Measurements from ENCODE around the gene CHSY3. TPM values are rescaled to one million over a fixed set of nuclear protein-coding genes. Genes with fewer than 3 reads are reported as not detected.
"Not testable (repeated sequence)": the region's sequence is repeated elsewhere in the genome, so short reads cannot be mapped to it uniquely, and the experiment has no call there.

The CHSY3 gene
- total and polyA plus RNA-seq, 12 donors: 0.15 to 1.6 (median 1.0) TPM

DNA sequence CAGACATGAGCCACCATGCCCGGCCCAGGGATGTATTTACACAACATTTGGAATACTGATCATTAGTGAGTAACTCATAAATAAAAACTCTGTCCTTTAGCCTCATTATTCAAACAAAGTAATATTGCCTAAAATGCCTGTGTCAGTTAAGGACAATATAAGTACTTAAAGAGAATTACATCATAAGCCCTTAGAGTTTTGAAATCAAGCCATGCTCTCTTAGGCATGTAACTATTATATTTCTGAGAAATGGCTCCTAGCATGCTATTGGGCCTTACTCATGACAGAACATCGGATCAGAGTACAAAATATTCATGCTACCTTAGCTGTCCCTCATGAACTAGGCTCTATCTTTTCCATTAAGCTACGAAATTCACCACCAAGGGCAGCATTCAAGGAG is 309.3 kb downstream of the CHSY3 start:
- WGBS, 2 donors: 80 to 82% methylated on average over 3 of the region's 3 CpGs
- TF ChIP-seq, protein P1, sequence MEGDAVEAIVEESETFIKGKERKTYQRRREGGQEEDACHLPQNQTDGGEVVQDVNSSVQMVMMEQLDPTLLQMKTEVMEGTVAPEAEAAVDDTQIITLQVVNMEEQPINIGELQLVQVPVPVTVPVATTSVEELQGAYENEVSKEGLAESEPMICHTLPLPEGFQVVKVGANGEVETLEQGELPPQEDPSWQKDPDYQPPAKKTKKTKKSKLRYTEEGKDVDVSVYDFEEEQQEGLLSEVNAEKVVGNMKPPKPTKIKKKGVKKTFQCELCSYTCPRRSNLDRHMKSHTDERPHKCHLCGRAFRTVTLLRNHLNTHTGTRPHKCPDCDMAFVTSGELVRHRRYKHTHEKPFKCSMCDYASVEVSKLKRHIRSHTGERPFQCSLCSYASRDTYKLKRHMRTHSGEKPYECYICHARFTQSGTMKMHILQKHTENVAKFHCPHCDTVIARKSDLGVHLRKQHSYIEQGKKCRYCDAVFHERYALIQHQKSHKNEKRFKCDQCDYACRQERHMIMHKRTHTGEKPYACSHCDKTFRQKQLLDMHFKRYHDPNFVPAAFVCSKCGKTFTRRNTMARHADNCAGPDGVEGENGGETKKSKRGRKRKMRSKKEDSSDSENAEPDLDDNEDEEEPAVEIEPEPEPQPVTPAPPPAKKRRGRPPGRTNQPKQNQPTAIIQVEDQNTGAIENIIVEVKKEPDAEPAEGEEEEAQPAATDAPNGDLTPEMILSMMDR (IDR thresholded peaks at IDR 0.05): no peak
- no peak overlapping the region for H3K4me3 ChIP-seq
- DNase-seq (no peak), ATAC-seq (no peak)
- no peaks in the 10 kb centered on the region for H3K9me3 ChIP-seq
- H3K27ac ChIP-seq: no peak overlapping the region
- intact Hi-C loops (cut with DNase I): no loop called here
- no peaks in the 10 kb centered on the region for H3K27me3 ChIP-seq
- H3K36me3 ChIP-seq: no peaks in the 10 kb centered on the region
- peaks cover 0 to 13% (median 0%) of the 10 kb centered on the region in 9 donors for H3K4me1 ChIP-seq

DNA sequence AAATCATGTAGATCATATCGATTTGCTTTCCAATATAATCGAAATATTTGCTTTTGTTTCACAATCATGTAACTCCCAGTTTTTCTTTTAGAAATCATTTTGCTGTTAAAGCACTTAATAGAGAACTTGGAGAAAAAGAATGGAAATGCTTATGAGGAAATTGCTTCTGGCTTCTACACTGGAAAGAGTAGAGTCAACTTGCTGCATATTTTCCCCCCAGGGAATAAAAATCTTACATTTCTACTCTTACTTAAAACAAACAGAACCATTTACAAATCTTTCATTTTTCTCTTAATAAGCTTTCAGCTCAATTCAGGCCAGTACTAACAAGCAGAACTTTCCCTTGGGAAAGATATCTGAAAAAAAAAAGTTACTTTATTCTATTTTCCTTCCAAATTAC is 312.0 kb downstream of the CHSY3 start:
- H3K4me3 ChIP-seq: no peak overlapping the region
- 64 to 75% methylated on average over 2 of the region's 2 CpGs for WGBS, 2 donors
- H3K9me3 ChIP-seq: no peaks in the 10 kb centered on the region
- no peaks in the 10 kb centered on the region for H3K27me3 ChIP-seq
- intact Hi-C loops (cut with DNase I): no loop called here
- no peak for DNase-seq
- H3K36me3 ChIP-seq: no peaks in the 10 kb centered on the region
- peak in 5 of 8 donors; percentile 20 to 45 (median 35) for ATAC-seq
- TF ChIP-seq, protein P1 (IDR thresholded peaks at IDR 0.05): no peak
- H3K4me1 ChIP-seq: peaks cover 0 to 13% (median 0%) of the 10 kb centered on the region in 9 donors
- H3K27ac ChIP-seq: no peak overlapping the region

DNA sequence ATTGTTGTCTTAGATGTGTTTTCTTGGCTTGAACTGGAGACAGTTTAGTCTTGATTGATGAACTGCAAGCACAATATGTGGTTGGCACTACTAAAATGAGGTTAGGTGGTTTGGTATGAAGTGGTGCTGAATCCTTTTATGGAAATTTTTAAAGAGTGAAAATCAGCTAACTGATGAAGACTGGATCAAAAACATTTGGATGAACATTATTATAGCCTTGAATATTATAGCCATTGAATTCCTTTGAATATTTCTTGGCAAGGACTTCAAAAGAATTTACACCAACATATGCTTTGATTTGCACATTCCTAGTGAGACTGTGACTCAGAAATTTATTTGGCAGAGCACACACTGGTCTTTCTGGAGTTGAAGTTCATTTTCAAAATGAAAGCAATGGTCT is 318.3 kb downstream of the CHSY3 start:
- Histone ChIP-seq H3K4me3 (no peak overlapping the region), H3K4me1 (no peaks in the 10 kb centered on the region), H3K36me3 (no peaks in the 10 kb centered on the region), H3K27me3 (no peaks in the 10 kb centered on the region), H3K9me3 (peaks cover 0 to 22% (median 0%) of the 10 kb centered on the region in 11 donors), H3K27ac (no peak overlapping the region)
- DNase-seq (no peak), ATAC-seq (no peak)
- intact Hi-C loops (cut with DNase I): no loop called here
- TF ChIP-seq, protein P1 (IDR thresholded peaks at IDR 0.05): no peak

DNA sequence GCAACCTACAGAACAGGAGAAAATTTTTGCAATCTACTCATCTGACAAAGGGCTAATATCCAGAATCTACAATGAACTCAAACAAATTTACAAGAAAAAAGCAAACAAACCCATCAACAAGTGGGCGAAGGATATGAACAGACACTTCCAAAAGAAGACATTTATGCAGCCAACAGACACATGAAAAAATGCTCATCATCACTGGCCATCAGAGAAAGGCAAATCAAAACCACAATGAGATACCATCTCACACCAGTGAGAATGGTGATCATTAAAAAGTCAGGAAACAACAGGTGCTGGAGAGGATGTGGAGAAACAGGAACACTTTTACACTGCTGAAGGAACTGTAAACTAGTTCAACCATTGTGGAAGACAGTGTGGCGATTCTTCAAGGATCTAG is 322.3 kb downstream of the CHSY3 start:
- H3K27ac ChIP-seq; DNase-seq; intact Hi-C loops (cut with DNase I); H3K27me3 ChIP-seq; ATAC-seq; H3K36me3 ChIP-seq; H3K4me3 ChIP-seq; H3K4me1 ChIP-seq: not testable (repeated sequence)
- peaks cover 0 to 22% (median 0%) of the 10 kb centered on the region in 11 donors for H3K9me3 ChIP-seq
- WGBS, 2 donors: 82 to 89% methylated on average over 2 of the region's 2 CpGs

DNA sequence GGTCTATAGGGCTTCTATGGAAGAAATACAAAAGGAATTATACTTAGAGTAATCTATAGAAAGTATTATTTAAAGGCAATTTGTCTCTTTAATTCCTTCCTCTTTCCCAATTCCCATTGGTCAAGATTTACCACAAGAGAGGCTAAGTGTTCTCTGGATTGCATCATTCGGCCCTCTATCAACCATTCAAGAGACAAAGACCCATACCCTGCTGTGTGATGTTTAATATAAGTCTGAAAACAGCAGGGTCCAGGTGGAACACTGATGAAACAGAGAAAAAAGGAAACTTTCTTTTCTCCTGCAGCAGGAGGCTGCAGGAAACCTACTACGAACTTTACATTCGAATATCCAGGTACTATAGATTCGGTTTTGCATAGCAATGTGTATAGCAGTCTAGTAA is 323.4 kb downstream of the CHSY3 start:
- Histone ChIP-seq H3K36me3 (no peaks in the 10 kb centered on the region), H3K4me1 (no peaks in the 10 kb centered on the region), H3K9me3 (peaks cover 0 to 22% (median 0%) of the 10 kb centered on the region in 11 donors), H3K27me3 (no peaks in the 10 kb centered on the region), H3K4me3 (no peak overlapping the region), H3K27ac (no peak overlapping the region)
- WGBS, 2 donors: 83 to 87% methylated on average over 4 of the region's 4 CpGs
- TF ChIP-seq, protein P1 (IDR thresholded peaks at IDR 0.05): no peak
- ATAC-seq (no peak), DNase-seq (no peak)
- intact Hi-C loops (cut with DNase I): no loop called here
